ENCODE measurements around the gene MAP3K20. TPM values are rescaled to one million over a fixed set of nuclear protein-coding genes. Genes with fewer than 3 reads are reported as not detected.

Gene MAP3K20
- total RNA-seq, 2 experiments from 2014 or later, result 6.5 to 7.0 TPM

GRCh38 chr2:173311844-173312606 lies 236.4 kb downstream of the MAP3K20 start:
- intact Hi-C loops (cut with micrococcal nuclease), result no loop called here
- Mint-ChIP-seq H3K9me3 (no peaks in the 10 kb centered on the region), H3K36me3 (no peaks in the 10 kb centered on the region)

More at GRCh38 chr2:173311844-173312606, 236.4 kb downstream of the MAP3K20 start:
- peaks cover 1% of the 10 kb centered on the region for H3K27me3 Mint-ChIP-seq
- no peak for DNase-seq
- H3K4me1 Mint-ChIP-seq (ENCODE audit: low read depth), result peaks cover 3% of the 10 kb centered on the region
- H3K27ac Mint-ChIP-seq, result no peak overlapping the region
- H3K4me3 Mint-ChIP-seq, result no peak overlapping the region
- POLR2A ChIA-PET, result no interaction called here
- CTCF ChIA-PET, result no interaction called here

Data from activated CD4-positive, alpha-beta memory T cell treated with anti-CD3 and anti-CD28 coated beads for 36 hours (primary cell).